Left lung (tissue), 10 donors: ENCODE measurements around the gene TTC7B. TPM values are rescaled to one million over a fixed set of nuclear protein-coding genes. Genes with fewer than 3 reads are reported as not detected.

Experiments
- ATAC-seq: fragments of 200-7000 bp; cut with Tn5 transposase; one replicate; pipeline ENCODE4 v1.9.1; 2020; ENCODE audit warnings: moderate library complexity
- DNase-seq, 4 donors: peaks; one replicate each; pipeline ENCODE4 v3.0.0-alpha.2; 2013 to 2020
- H3K27ac ChIP-seq, 2 donors: fragments of 200-600 bp; sonication (generic) in 1 of 2; one replicate each; pipeline versions ENCODE4 v1.5.0 to v1.8.0; 2020 to 2021
- H3K27me3 ChIP-seq, 2 donors: fragments of 200-600 bp; sonication (generic) in 1 of 2; one replicate each; pipeline versions ENCODE4 v1.5.0 to v1.8.0; 2020 to 2021
- H3K36me3 ChIP-seq, 2 donors: fragments of 200-600 bp; sonication (generic) in 1 of 2; one replicate each; pipeline versions ENCODE4 v1.5.0 to v1.8.0; 2020 to 2021
- H3K4me1 ChIP-seq, 2 donors: fragments of 200-600 bp; one replicate each; pipeline ENCODE4 v1.8.0; 2021
- H3K4me3 ChIP-seq, 2 donors: fragments of 200-600 bp; sonication (generic) in 1 of 2; one replicate each; pipeline versions ENCODE4 v1.5.0 to v1.8.0; 2020 to 2021; ENCODE audit warnings: mild to moderate bottlenecking in 1 of 2
- H3K9me3 ChIP-seq, 2 donors: fragments of 200-600 bp; sonication (generic) in 1 of 2; one replicate each; pipeline versions ENCODE4 v1.5.0 to v1.8.0; 2020 to 2021
- CTCF ChIP-seq, 2 donors: fragments of 200-600 bp; sonication (generic) in 1 of 2; IDR thresholded peaks; one replicate each; pipeline versions ENCODE4 v1.5.0 to v1.8.0; 2021; ENCODE audit warnings: antibody characterized with exemption in 2 of 2
- intact Hi-C, 2 donors: fragments of 100-400 bp; cut with DNase I; formaldehyde crosslinking; loops; one replicate each; pipeline versions ENCODE4 v1.11.2 to v1.14.2; 2022
- polyA plus RNA-seq, 6 donors: library from polyadenylated mRNA; unstranded; fragments of 120-200 nt; gene quantifications; one replicate each; pipeline ENCODE4 v1.2.1, GENCODE V29; 2013; ENCODE audit not compliant: insufficient read length in 6 of 6
- total RNA-seq, 2 donors: library from RNA; stranded (reverse); fragmentation: NEBNext Ultra II Directional; extraction: Animal tissue kit (Norgen Biotek cat#: 25700); gene quantifications; one replicate each; pipeline ENCODE4 v1.2.1, GENCODE V29; 2021
- donor health status: DM: no; HTN: yes; CAD: no.
- donor health status: DM: no; HTN: no; CAD: no.

Gene TTC7B
- total and polyA plus RNA-seq, 8 donors, result 26.8 to 47.5 (median 39.5) TPM

- TF ChIP-seq CTCF (IDR thresholded peaks at IDR 0.05), result no peak
- H3K27ac ChIP-seq, result peak overlapping the region; percentile 70 to 95
- peak; percentile 75 for ATAC-seq
- H3K36me3 ChIP-seq, result no peaks in the 10 kb centered on the region
- H3K4me1 ChIP-seq, result peaks cover 16 to 55% of the 10 kb centered on the region in 2 donors
- H3K27me3 ChIP-seq, result no peaks in the 10 kb centered on the region
- no peaks in the 10 kb centered on the region for H3K9me3 ChIP-seq
- peak in 2 of 4 donors; percentile 56 to 80 for DNase-seq
- intact Hi-C loops, result no loop called here
- no peak overlapping the region for H3K4me3 ChIP-seq
Observed at GRCh38 chr14:90629471-90629870, 186.8 kb downstream of the TTC7B start.

- no peak for DNase-seq
- H3K4me3 ChIP-seq, result no peak overlapping the region
- H3K36me3 ChIP-seq, result no peaks in the 10 kb centered on the region
- H3K9me3 ChIP-seq, result no peaks in the 10 kb centered on the region
- ATAC-seq, result no peak
- peaks cover 17 to 61% of the 10 kb centered on the region in 2 donors for H3K4me1 ChIP-seq
- intact Hi-C loops, result no loop called here
- TF ChIP-seq CTCF (IDR thresholded peaks at IDR 0.05), result no peak
- H3K27ac ChIP-seq, result peak overlapping the region; percentile 70 to 95
- H3K27me3 ChIP-seq, result no peaks in the 10 kb centered on the region
Observed at GRCh38 chr14:90628825-90629224, 187.4 kb downstream of the TTC7B start.

GRCh38 chr14:90627478-90627877, 188.8 kb downstream of the TTC7B start:
- no peak for TF ChIP-seq CTCF (IDR thresholded peaks at IDR 0.05)
- DNase-seq (no peak), ATAC-seq (no peak)
- H3K36me3 ChIP-seq, result no peaks in the 10 kb centered on the region
- no peak overlapping the region for H3K4me3 ChIP-seq
- H3K9me3 ChIP-seq, result no peaks in the 10 kb centered on the region
- intact Hi-C loops, result no loop called here
- no peaks in the 10 kb centered on the region for H3K27me3 ChIP-seq
- no peak overlapping the region for H3K27ac ChIP-seq
- peaks cover 17 to 60% of the 10 kb centered on the region in 2 donors for H3K4me1 ChIP-seq

- no peak overlapping the region for H3K27ac ChIP-seq
- no peaks in the 10 kb centered on the region for H3K27me3 ChIP-seq
- DNase-seq, result no peak
- no peak overlapping the region for H3K4me3 ChIP-seq
- intact Hi-C loops, result no loop called here
- peaks cover 17 to 60% of the 10 kb centered on the region in 2 donors for H3K4me1 ChIP-seq
- no peaks in the 10 kb centered on the region for H3K36me3 ChIP-seq
- TF ChIP-seq CTCF (IDR thresholded peaks at IDR 0.05), result no peak
- H3K9me3 ChIP-seq, result no peaks in the 10 kb centered on the region
- ATAC-seq, result no peak
Observed at GRCh38 chr14:90626550-90626949, 189.7 kb downstream of the TTC7B start.

- no peaks in the 10 kb centered on the region for H3K36me3 ChIP-seq
- H3K4me3 ChIP-seq, result no peak overlapping the region
- no peak for TF ChIP-seq CTCF (IDR thresholded peaks at IDR 0.05)
- no peaks in the 10 kb centered on the region for H3K9me3 ChIP-seq
- intact Hi-C loops, result no loop called here
- H3K27ac ChIP-seq, result no peak overlapping the region
- H3K27me3 ChIP-seq, result no peaks in the 10 kb centered on the region
- DNase-seq (no peak), ATAC-seq (no peak)
- peaks cover 17 to 52% of the 10 kb centered on the region in 2 donors for H3K4me1 ChIP-seq
Observed at GRCh38 chr14:90625445-90625844, 190.8 kb downstream of the TTC7B start.
